OCI-LY3 (cell line): Measurements from ENCODE around the gene MED12L.

Experiments
- EZH2phosphoT487 ChIP-seq: fragments of 200-600 bp; shearing (Covaris generic); IDR thresholded peaks from 2 replicates; pipeline ENCODE4 v1.6.1; 2018; ENCODE audit warnings: antibody characterized with exemption, mixed run types, low read depth
- TF ChIP-seq, protein P1 (sequence below): fragments of 200-600, 300-600 bp; sonication (generic); IDR thresholded peaks from 2 replicates; pipeline ENCODE4 v1.5.1; 2014; ENCODE audit warnings: antibody characterized with exemption, low read length, low read depth

GRCh38 chr3:151462991-151463390 is 377.5 kb downstream of the MED12L start:
- TF ChIP-seq, protein P1, sequence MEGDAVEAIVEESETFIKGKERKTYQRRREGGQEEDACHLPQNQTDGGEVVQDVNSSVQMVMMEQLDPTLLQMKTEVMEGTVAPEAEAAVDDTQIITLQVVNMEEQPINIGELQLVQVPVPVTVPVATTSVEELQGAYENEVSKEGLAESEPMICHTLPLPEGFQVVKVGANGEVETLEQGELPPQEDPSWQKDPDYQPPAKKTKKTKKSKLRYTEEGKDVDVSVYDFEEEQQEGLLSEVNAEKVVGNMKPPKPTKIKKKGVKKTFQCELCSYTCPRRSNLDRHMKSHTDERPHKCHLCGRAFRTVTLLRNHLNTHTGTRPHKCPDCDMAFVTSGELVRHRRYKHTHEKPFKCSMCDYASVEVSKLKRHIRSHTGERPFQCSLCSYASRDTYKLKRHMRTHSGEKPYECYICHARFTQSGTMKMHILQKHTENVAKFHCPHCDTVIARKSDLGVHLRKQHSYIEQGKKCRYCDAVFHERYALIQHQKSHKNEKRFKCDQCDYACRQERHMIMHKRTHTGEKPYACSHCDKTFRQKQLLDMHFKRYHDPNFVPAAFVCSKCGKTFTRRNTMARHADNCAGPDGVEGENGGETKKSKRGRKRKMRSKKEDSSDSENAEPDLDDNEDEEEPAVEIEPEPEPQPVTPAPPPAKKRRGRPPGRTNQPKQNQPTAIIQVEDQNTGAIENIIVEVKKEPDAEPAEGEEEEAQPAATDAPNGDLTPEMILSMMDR = no peak
- no peak for TF ChIP-seq EZH2phosphoT487
